CD4-positive, alpha-beta T cell (primary cell): ENCODE data around the gene ANKRD35. TPM values are rescaled to one million over a fixed set of nuclear protein-coding genes. Genes with fewer than 3 reads are reported as not detected.

Experiments
- ATAC-seq: fragments of 200-7000 bp; cut with Tn5 transposase; one replicate; pipeline ENCODE4 v1.10.0; 2022; ENCODE audit warnings: mild to moderate bottlenecking; ENCODE audit not compliant: poor library complexity
- CTCF ChIA-PET: fragments of 350-600 bp; sonication (Branson Sonifier 250); formaldehyde crosslinking; loops from one replicate; lab custom pipeline; 2021; ENCODE audit warnings: antibody characterized with exemption, inconsistent platforms; lab: Charles Lee
- POLR2A ChIA-PET: fragments of 350-600 bp; sonication (Branson Sonifier 250); formaldehyde crosslinking; loops from one replicate; lab custom pipeline; 2021; ENCODE audit warnings: antibody characterized with exemption, inconsistent platforms; lab: Charles Lee
- DNase-seq, 14 experiments: peaks; one replicate each; pipeline ENCODE4 v3.0.0-alpha.2; 2013 to 2020; ENCODE audit warnings: mixed read lengths in 2 of 14
- H3K27ac ChIP-seq, 2 donors: one replicate each; pipeline versions ENCODE4 v1.5.1 to v1.7.0; 2013; ENCODE audit warnings: low read length in 2 of 2, low read depth in 1 of 2, mild to moderate bottlenecking in 1 of 2
- H3K27me3 ChIP-seq, 2 experiments: 1 replicate in 1 of 2; 2 replicates in 1 of 2; pipeline versions ENCODE4 v1.6.1 to v1.7.0; 2013; ENCODE audit warnings: low read length in 2 of 2, control low read depth in 1 of 2, mild to moderate bottlenecking in 1 of 2, moderate library complexity in 1 of 2; ENCODE audit not compliant: insufficient read depth in 2 of 2, control insufficient read depth in 1 of 2
- H3K36me3 ChIP-seq: one replicate; pipeline ENCODE4 v1.6.1; 2013; ENCODE audit warnings: low read length, control low read depth; ENCODE audit not compliant: insufficient read depth
- H3K4me1 ChIP-seq: one replicate; pipeline ENCODE4 v1.6.1; 2013; ENCODE audit warnings: low read length, control low read depth; ENCODE audit not compliant: insufficient read depth
- H3K4me3 ChIP-seq: one replicate; pipeline ENCODE4 v1.5.1; 2013; ENCODE audit warnings: mild to moderate bottlenecking, low read length, moderate library complexity
- H3K9me3 ChIP-seq, 2 experiments: 1 replicate in 1 of 2; 2 replicates in 1 of 2; pipeline versions ENCODE4 v1.6.1 to v1.7.0; 2013; ENCODE audit warnings: low read length in 2 of 2, mild to moderate bottlenecking in 2 of 2, control low read depth in 1 of 2, moderate library complexity in 1 of 2; ENCODE audit not compliant: control insufficient read depth in 1 of 2, insufficient read depth in 1 of 2
- H3K27ac Mint-ChIP-seq: one replicate; pipeline ENCODE4 v1.8.0; 2020; ENCODE audit warnings: mixed read lengths
- H3K27me3 Mint-ChIP-seq: one replicate; pipeline ENCODE4 v1.8.0; 2021; ENCODE audit warnings: mixed read lengths
- H3K36me3 Mint-ChIP-seq: one replicate; pipeline ENCODE4 v1.8.0; 2021; ENCODE audit warnings: low read depth, mixed read lengths
- H3K4me1 Mint-ChIP-seq: one replicate; pipeline ENCODE4 v1.8.0; 2021; ENCODE audit warnings: low read depth, mixed read lengths
- H3K4me3 Mint-ChIP-seq: one replicate; pipeline ENCODE4 v1.8.0; 2020; ENCODE audit warnings: mild to moderate bottlenecking, mixed read lengths
- H3K9me3 Mint-ChIP-seq: one replicate; pipeline ENCODE4 v1.8.0; 2020; ENCODE audit warnings: mixed read lengths
- intact Hi-C, 2 experiments: fragments of 100-400 bp; cut with DNase I in 1 of 2; cut with micrococcal nuclease in 1 of 2; formaldehyde crosslinking; loops; one replicate each; pipeline versions ENCODE4 v1.15.1 to v1.9.0; 2023 to 2025; cut with DNase I, micrococcal nuclease
- total RNA-seq, 174 experiments: library from RNA in 2 of 174; stranded (reverse) in 2 of 174; gene quantifications; one replicate each; pipeline ENCODE4 v1.2.3 and lab custom pipeline; 2021 to 2026
- TF ChIP-seq, protein P1 (sequence below): fragments of 200-600 bp; IDR thresholded peaks from one replicate; pipeline ENCODE4 v1.8.0; 2022; ENCODE audit warnings: antibody characterized with exemption, mild to moderate bottlenecking

The ANKRD35 gene
- total RNA-seq, 2 experiments from 2014 or later: 0.11 TPM; not detected in 1

DNA sequence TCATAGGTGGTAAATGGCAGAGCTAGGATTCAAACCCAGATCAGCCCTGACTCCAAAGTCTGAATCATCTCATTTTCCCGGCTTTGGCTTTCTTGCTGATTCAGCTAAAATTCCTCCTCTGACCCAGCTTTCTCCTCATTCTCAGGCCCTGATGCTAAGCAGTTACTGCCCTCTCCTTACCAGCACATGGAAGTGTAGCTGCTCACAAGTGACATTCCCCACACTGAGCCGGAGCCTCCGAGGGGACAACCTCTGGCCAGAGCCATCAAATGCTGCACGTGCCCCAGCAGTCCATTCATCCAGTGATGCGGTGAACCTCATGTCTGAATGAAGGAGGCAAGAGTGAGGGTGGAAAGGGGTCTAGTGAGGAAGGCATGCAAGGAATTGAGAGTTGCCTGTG, 13.1 kb upstream of the ANKRD35 start:
- intact Hi-C loops: no loop called here
- TF ChIP-seq, protein P1, sequence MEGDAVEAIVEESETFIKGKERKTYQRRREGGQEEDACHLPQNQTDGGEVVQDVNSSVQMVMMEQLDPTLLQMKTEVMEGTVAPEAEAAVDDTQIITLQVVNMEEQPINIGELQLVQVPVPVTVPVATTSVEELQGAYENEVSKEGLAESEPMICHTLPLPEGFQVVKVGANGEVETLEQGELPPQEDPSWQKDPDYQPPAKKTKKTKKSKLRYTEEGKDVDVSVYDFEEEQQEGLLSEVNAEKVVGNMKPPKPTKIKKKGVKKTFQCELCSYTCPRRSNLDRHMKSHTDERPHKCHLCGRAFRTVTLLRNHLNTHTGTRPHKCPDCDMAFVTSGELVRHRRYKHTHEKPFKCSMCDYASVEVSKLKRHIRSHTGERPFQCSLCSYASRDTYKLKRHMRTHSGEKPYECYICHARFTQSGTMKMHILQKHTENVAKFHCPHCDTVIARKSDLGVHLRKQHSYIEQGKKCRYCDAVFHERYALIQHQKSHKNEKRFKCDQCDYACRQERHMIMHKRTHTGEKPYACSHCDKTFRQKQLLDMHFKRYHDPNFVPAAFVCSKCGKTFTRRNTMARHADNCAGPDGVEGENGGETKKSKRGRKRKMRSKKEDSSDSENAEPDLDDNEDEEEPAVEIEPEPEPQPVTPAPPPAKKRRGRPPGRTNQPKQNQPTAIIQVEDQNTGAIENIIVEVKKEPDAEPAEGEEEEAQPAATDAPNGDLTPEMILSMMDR: no peak
- POLR2A ChIA-PET: no interaction called here
- Histone ChIP-seq H3K36me3 (peaks cover 3% of the 10 kb centered on the region), H3K9me3 (no peaks in the 10 kb centered on the region), H3K4me1 (no peaks in the 10 kb centered on the region), H3K4me3 (no peak overlapping the region), H3K27ac (no peak overlapping the region), H3K27me3 (no peaks in the 10 kb centered on the region)
- Mint-ChIP-seq H3K4me3 (no peak overlapping the region), H3K27ac (no peak overlapping the region), H3K36me3 (peaks cover 14% of the 10 kb centered on the region), H3K9me3 (no peaks in the 10 kb centered on the region), H3K27me3 (no peaks in the 10 kb centered on the region), H3K4me1 (no peaks in the 10 kb centered on the region)
- CTCF ChIA-PET: no interaction called here
- no peak for DNase-seq
- no peak for ATAC-seq

DNA sequence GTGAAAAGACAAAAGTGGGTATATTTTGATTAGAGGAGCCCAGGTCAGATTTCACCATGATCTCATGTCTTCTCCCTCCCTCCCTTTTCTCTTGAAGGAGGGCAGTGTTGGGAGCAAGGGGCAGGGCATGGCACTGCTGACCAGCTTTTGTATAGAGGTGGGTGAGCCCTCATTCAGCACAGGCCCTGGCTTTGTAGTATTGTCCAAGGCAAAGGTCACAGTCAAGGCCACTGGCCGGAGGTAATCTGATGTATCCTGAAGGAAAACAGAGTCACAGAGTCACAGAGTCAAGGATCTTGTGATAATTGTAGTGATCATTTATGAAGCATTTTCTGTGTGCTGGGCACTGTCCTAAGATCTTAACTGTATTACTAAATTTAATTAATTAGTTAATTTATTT, 12.3 kb upstream of the ANKRD35 start:
- no peaks in the 10 kb centered on the region for H3K9me3 Mint-ChIP-seq
- CTCF ChIA-PET: no interaction called here
- DNase-seq (no peak), ATAC-seq (no peak)
- POLR2A ChIA-PET: no interaction called here
- H3K27me3 ChIP-seq: no peaks in the 10 kb centered on the region
- TF ChIP-seq, protein P1: no peak
- H3K4me1 ChIP-seq: no peaks in the 10 kb centered on the region
- H3K4me3 Mint-ChIP-seq: no peak overlapping the region
- H3K4me1 Mint-ChIP-seq: no peaks in the 10 kb centered on the region
- H3K4me3 ChIP-seq: no peak overlapping the region
- intact Hi-C loops: no loop called here
- H3K36me3 Mint-ChIP-seq: peaks cover 14% of the 10 kb centered on the region
- H3K27ac ChIP-seq: no peak overlapping the region
- peaks cover 3% of the 10 kb centered on the region for H3K36me3 ChIP-seq
- no peak overlapping the region for H3K27ac Mint-ChIP-seq
- H3K27me3 Mint-ChIP-seq: no peaks in the 10 kb centered on the region
- no peaks in the 10 kb centered on the region for H3K9me3 ChIP-seq

DNA sequence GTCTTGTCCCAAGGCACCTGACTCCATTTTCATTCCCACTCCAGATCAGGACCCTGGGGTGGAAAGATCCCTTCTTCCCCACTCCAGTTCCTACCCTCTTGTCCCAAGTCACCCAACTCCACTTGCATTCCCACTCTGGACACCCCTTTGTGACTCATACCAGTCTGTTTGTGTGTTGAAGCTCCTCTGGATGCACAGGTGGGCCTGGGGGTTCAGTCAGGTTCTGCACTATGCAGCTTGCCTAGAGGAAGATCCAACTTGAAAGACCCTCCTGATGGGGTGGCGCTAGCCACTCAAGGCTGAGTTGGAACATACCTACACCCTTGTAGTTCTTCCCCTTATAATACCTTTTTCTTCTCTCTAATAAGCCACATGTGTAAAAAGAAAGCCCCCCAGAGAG, 9.8 kb upstream of the ANKRD35 start:
- POLR2A ChIA-PET: no interaction called here
- Histone ChIP-seq H3K4me3 (no peak overlapping the region), H3K9me3 (no peaks in the 10 kb centered on the region), H3K4me1 (no peaks in the 10 kb centered on the region), H3K36me3 (peaks cover 3% of the 10 kb centered on the region), H3K27ac (no peak overlapping the region), H3K27me3 (no peaks in the 10 kb centered on the region)
- H3K4me3 Mint-ChIP-seq: no peak overlapping the region
- no peaks in the 10 kb centered on the region for H3K4me1 Mint-ChIP-seq
- TF ChIP-seq, protein P1: no peak
- peaks cover 14% of the 10 kb centered on the region for H3K36me3 Mint-ChIP-seq
- ATAC-seq: no peak
- intact Hi-C loops: loop anchor here in 1 of 2 experiments (1.0 kb wide), 1 partner anchor 12 kb away; no protein-coding TSS in a partner anchor
- H3K9me3 Mint-ChIP-seq: no peaks in the 10 kb centered on the region
- DNase-seq: no peak
- no peaks in the 10 kb centered on the region for H3K27me3 Mint-ChIP-seq
- CTCF ChIA-PET: no interaction called here
- no peak overlapping the region for H3K27ac Mint-ChIP-seq
